ENCODE data around the gene NAA15.

The NAA15 gene

DNA sequence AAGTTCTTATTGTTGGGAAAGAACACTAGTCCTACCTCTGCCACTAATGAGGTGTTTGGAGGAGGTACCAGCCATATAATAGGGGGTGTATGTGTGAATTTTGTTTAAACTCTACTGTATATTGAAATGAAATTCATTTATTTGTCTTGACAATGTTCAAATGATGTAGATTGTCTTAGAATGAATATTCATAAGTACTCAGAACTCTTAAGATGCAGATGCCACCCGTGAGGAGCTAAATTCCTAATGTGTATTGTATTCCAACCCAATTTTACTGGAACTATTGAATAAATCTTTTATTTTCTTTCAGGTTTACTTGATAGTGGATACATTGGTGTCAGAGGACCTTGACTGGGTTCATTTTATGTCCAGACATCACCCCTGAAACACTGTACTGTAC lies 88.7 kb downstream of the NAA15 start:
- TF ChIP-seq, protein P1, sequence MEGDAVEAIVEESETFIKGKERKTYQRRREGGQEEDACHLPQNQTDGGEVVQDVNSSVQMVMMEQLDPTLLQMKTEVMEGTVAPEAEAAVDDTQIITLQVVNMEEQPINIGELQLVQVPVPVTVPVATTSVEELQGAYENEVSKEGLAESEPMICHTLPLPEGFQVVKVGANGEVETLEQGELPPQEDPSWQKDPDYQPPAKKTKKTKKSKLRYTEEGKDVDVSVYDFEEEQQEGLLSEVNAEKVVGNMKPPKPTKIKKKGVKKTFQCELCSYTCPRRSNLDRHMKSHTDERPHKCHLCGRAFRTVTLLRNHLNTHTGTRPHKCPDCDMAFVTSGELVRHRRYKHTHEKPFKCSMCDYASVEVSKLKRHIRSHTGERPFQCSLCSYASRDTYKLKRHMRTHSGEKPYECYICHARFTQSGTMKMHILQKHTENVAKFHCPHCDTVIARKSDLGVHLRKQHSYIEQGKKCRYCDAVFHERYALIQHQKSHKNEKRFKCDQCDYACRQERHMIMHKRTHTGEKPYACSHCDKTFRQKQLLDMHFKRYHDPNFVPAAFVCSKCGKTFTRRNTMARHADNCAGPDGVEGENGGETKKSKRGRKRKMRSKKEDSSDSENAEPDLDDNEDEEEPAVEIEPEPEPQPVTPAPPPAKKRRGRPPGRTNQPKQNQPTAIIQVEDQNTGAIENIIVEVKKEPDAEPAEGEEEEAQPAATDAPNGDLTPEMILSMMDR (IDR thresholded peaks at IDR 0.05; ENCODE audit: unreplicated experiment in 3 of 3) = no peak
- H3K36me3 Mint-ChIP-seq (ENCODE audit: low read depth) = peaks cover 59% of the 10 kb centered on the region
- no peaks in the 10 kb centered on the region for H3K4me1 Mint-ChIP-seq
- no peak overlapping the region for H3K4me3 Mint-ChIP-seq
- H3K27me3 Mint-ChIP-seq (ENCODE audit: low read depth) = no peaks in the 10 kb centered on the region
- H3K9me3 Mint-ChIP-seq = no peaks in the 10 kb centered on the region
- no peak overlapping the region for H3K27ac Mint-ChIP-seq

DNA sequence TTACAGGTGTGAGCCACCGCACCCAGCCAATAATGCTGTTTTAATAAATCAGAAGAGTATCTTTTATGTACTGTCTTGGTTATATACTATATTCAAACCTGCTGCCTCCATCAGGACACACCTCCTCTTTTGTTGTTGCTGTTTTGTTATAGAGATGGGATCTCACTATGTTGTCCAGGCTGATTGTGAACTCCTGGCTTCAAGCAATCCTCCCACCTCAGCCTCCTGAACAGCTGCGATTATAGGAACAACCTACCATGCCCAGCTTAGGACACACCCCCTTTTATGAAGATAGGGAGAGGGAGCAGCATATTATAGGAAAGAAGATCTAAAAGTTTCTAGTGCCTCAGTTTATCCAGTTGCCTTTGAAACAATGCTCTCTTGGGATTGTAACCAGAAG lies 90.4 kb downstream of the NAA15 start:
- H3K27me3 Mint-ChIP-seq (ENCODE audit: low read depth) = no peaks in the 10 kb centered on the region
- H3K36me3 Mint-ChIP-seq (ENCODE audit: low read depth) = peaks cover 65% of the 10 kb centered on the region
- TF ChIP-seq, protein P1 (IDR thresholded peaks at IDR 0.05; ENCODE audit: unreplicated experiment in 3 of 3) = no peak
- no peak overlapping the region for H3K4me3 Mint-ChIP-seq
- H3K27ac Mint-ChIP-seq = no peak overlapping the region
- no peaks in the 10 kb centered on the region for H3K4me1 Mint-ChIP-seq
- no peaks in the 10 kb centered on the region for H3K9me3 Mint-ChIP-seq

DNA sequence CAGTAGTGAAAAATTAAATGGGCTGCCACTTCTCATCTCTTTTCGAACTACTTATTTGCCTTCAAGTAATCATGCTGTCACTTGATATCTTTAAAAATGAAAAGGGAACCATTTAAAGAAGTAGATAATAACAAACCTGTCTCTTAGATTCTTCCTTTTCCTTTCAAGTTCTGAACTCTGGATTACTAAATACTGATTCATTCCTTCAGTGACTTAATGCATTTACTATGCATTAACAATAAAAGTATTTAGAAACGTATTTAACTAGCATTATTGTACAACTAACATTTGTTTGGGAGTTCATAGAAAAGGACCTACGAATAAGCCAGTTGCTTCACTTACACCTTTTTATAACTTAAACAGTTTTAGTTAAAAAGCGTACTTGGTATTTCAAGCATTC lies 91.5 kb downstream of the NAA15 start:
- no peak overlapping the region for H3K27ac Mint-ChIP-seq
- H3K36me3 Mint-ChIP-seq (ENCODE audit: low read depth) = peaks cover 72% of the 10 kb centered on the region
- no peaks in the 10 kb centered on the region for H3K27me3 Mint-ChIP-seq (ENCODE audit: low read depth)
- peaks cover 3% of the 10 kb centered on the region for H3K9me3 Mint-ChIP-seq
- TF ChIP-seq, protein P1 (IDR thresholded peaks at IDR 0.05; ENCODE audit: unreplicated experiment in 3 of 3) = no peak
- no peak overlapping the region for H3K4me3 Mint-ChIP-seq
- no peaks in the 10 kb centered on the region for H3K4me1 Mint-ChIP-seq

DNA sequence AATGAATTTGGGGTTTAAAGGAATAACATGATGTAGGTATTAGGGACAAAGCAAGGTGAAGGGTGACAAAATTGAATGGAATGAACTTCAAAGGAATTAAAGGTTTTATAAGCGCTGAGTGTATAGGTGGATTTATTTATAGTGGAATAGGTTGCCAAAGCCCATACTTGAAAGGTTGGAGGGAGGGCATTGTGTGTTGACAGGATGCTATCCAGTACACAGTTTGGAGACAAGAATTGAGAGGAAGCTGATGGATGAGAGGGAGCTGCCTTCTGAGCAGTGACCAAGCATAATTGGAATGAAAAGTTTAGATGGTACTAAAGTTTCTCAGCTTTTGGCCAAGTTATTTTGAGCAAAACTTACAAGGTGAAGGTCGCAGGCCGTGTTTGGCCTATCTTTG lies 100.1 kb downstream of the NAA15 start:
- Mint-ChIP-seq H3K27me3 (ENCODE audit: low read depth) (no peaks in the 10 kb centered on the region), H3K4me3 (no peak overlapping the region), H3K36me3 (ENCODE audit: low read depth) (peaks cover 37% of the 10 kb centered on the region), H3K27ac (no peak overlapping the region), H3K9me3 (peaks cover 3% of the 10 kb centered on the region), H3K4me1 (no peaks in the 10 kb centered on the region)
- TF ChIP-seq, protein P1 (IDR thresholded peaks at IDR 0.05; ENCODE audit: unreplicated experiment in 3 of 3) = no peak

DNA sequence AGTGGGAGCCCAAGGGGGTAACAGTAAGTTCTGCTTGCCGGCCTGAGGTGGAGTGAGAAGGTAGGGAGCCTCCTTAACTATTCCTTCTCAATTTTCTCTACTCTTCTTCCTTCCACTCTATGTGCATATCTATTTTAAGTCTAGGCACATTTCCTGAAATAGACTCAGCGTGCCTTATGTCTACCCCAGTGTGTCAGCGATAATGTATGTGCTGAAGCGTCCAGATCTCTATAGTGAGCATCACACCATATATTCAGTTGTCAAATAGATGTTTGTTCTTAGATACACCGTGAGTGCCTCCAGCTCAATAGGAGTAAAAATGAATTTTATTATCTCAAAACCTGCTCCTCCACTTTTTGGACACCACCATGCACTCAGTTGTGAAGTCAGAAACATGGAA lies 101.1 kb downstream of the NAA15 start:
- no peak overlapping the region for H3K27ac Mint-ChIP-seq
- H3K36me3 Mint-ChIP-seq (ENCODE audit: low read depth) = peaks cover 33% of the 10 kb centered on the region
- H3K27me3 Mint-ChIP-seq (ENCODE audit: low read depth) = no peaks in the 10 kb centered on the region
- no peaks in the 10 kb centered on the region for H3K4me1 Mint-ChIP-seq
- TF ChIP-seq, protein P1 (IDR thresholded peaks at IDR 0.05; ENCODE audit: unreplicated experiment in 3 of 3) = no peak
- H3K9me3 Mint-ChIP-seq = peaks cover 3% of the 10 kb centered on the region
- H3K4me3 Mint-ChIP-seq = no peak overlapping the region

DNA sequence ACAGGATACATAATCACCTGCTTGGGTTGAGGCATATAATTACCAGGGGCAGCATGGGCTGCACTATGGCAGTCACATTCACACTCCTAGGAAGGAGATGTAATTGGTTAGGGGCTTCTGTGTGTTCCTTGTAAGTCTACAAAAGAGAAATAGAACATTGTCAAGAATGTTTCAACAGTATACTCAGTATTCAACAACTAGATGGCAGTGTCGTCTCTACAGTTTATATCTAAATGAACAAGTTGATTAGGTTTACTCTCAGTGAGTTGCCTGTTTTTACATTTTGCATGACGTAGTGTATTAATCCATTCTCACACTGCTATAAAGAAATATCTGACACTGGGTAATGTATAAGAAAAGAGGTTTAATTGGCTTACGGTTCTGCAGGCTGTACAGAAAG lies 102.2 kb downstream of the NAA15 start:
- H3K27ac Mint-ChIP-seq = no peak overlapping the region
- H3K27me3 Mint-ChIP-seq (ENCODE audit: low read depth) = no peaks in the 10 kb centered on the region
- H3K9me3 Mint-ChIP-seq = no peaks in the 10 kb centered on the region

More for the DNA sequence above, 102.2 kb downstream of the NAA15 start:
- TF ChIP-seq, protein P1 (IDR thresholded peaks at IDR 0.05; ENCODE audit: unreplicated experiment in 3 of 3) = no peak
- Mint-ChIP-seq H3K36me3 (ENCODE audit: low read depth) (peaks cover 29% of the 10 kb centered on the region), H3K4me1 (no peaks in the 10 kb centered on the region), H3K4me3 (no peak overlapping the region)
